GM21515 (cell line): Measurements from ENCODE around the gene TERB1.

ENCODE experiments used
- ATAC-seq: cut with Tn5 transposase; IDR thresholded peaks from one replicate; pipeline ENCODE4 v1.9.1; 2021; ENCODE audit not compliant: unreplicated experiment

TERB1 gene

DNA sequence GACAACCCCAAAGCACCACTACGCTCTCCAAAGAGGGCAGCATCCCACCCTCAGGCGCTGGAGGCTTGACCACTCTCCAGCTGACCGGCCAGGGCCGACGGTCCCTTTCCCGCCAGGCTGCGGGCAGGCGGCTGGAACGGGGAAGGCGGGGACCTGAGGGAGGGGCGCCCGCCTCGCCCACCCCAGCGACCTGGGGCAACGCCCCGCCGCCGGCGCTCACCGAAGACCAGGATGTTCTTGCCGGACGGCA lies 50.4 kb downstream of the TERB1 start:
- ATAC-seq = peak; percentile 5

DNA sequence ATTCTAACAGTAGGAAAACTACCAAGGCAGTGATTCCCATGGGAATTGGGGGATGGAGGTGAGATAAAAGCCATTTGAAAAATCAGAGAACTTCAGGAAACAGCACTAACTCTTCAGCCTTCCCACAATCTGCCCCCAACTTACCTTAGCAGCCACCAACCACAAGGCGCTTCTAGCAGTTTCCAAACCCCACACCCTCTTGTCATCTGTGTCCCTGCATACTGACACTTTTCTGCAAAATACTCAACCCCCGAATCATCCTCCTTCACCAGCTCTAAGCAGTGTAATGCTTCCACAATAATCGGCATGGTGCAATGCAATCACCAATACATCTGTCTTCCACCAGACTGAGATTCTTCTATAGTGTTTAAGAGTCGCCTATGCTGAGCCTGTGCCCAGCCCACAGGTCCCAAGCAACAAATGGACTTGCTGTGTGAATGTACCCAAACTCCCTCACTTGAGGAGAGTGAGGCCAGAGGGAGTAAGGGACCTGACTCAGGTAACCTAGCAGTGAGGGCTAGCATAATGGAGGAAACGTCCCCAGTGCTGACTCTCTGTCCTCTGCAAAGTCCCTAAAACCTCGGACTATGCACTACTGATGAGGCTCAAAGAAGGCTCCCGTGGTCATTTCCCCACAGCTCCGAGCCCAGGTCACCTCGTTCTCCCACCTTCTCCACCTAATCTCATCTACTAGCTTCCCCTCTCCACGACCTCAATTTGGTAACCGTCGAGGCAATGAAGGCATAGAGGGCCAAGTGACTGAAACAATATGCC lies 50.9 kb downstream of the TERB1 start:
- no peak for ATAC-seq

DNA sequence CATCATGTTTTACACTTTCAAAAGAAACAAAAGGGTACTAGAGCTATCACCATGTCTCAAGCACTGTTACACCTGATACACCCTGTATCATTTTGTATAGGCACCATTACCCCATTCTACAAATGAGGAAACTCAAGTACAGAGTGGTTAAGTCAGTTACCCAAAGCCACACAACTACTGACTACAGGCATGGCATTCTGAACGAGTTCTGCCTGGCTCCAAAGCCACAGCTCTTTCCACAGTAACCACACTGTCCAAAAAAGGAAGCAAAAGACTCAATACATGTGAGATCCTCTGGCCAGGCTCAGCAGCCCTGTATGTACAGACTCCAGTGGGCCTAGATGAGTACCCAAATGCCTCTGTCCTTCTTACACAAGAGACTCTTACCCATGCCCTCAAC lies 54.7 kb downstream of the TERB1 start:
- ATAC-seq = no peak

DNA sequence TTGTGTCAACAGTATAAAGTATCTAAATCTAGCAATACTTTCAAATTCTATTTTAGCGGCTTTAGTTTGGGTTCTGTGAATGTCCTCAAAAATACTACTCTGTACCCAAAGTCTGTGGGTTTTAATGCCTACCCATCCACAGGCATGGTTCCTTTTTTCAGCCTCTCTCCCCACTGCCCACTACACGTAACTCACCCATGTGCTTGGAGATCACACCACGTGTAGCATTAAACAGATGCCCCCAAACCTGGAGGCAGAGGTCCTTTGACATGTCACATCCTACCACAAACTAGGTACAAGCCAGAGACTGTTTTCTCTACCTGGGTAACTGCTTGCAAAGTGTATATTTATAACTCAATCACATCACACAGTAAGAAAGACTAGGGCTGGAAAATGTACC lies 55.3 kb downstream of the TERB1 start:
- no peak for ATAC-seq

DNA sequence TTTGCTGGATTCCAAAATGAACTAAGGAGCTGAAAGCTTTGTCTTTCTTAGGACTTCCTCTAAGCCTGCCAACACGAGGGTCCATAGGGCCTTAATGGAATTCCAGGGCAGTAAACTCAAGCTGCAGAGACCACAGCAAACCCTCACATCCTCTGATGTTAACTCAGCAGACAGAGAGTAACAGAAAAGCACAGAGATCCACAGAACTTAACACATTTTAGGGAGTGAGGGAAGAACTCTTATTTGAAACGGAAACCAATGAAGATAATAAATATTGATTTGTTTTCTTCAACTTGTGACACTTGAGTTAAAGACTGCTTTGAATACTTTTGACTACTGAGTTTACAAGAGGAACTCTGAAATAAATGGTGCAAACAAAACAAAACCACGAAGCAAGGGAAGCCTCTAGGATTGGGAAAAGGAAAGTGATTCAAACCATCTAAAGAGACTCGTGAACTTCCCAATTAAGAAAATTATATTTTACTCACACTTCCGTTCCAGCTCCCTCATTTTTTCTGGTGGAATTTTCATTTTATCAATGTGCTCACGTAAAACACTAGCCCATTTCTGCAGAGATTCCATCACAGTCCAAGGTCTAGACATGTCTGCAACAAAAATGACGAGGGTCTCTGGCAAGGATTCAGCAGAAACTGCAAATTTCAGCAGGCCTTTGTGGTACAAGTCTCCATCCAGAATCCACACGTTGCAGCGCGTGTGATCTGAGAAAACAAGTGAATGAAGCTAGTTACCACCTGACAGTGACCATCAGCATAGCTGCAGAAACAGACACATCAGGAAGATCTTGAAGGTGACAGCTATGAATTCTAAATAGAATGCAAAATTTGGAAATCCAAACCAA lies 59.2 kb downstream of the TERB1 start:
- no peak for ATAC-seq

DNA sequence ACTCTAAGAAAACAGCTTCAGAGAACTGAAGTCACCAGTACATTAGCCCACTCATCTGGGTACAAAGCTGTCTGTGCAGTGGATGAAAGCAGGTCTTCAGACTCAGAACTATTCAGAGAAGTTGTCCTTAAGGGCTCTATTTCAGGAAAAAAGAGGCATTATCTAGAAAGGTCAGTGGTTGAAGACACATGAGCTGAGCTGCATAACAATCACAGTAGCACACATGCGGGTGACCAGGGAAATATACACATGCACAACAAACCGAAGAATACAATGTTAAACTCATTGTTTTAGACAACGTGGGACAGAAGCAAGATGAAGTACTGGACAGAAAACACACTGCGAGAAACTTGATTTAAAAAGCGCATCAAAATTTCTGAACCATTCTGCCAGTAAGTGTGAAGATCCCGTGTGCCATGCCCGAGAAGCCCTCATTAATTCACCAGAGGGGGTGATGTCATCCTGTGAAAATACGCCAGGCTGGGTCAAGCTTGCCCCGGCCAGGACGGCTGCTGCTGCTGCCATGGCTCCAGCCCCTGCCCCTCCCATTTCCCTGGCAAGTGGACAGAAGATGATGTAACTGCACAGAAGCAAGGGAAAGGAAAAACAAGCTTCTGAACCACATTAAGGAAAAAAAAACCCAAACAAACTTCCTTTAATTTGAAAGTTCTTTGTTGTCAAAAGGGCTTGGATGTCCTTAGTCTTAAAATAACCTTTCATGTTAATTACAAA lies 60.0 kb downstream of the TERB1 start:
- no peak for ATAC-seq

DNA sequence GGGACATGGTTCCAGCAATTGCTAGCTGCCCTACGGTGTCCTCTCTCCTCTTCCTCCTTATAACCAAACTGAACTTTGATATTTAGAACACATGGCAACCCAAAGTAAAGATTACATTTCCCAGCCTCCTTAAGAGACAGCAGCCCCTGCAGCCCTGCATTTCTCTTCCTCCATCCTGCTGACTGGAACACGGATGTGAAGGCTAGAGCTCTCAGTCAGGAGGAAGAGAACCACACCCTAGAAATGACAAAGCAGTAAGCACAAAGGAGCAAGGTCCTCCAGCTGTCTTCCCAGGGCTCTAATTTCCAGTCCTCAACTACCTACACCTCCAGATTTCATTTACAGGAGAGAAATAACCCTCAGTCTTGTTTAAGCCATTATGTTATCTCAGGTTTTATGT lies 60.9 kb downstream of the TERB1 start:
- no peak for ATAC-seq

DNA sequence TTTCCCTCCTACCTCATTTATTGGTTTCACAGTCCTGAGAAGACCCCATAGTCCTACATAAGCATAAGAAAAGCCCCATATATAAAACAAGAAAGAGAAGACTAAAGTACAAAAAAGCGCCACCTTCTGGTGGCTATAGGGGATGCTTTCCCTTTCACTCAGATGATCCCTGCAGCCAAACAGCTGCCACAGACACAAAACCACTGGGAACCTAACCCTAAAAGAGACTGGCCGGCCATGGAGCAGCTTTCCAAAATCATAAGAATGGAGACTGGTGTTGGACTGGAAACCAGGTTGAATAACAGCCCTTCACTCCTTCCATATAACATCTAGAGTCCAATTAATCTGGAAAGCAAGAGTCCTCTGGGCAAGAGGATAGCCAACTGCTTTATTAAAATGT lies 61.4 kb downstream of the TERB1 start:
- ATAC-seq = no peak

DNA sequence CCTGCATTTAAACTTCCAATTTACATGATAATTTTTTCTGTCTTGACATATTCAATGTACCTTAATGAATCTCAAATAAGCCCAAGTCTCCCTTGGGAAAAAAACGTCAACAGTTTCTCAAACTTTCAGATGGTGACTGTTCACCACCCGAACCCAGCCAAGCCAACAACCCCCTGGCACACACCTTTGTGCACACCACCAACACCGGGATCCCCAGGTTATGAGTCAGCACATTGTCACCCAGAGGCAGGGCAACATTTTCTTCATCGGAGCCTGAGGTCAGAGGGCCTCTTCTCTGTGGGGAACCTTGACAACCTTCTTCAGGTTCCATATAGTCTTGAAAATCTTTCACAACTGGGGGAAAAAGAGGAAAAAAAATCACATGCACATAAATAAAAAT lies 65.5 kb downstream of the TERB1 start:
- no peak for ATAC-seq

DNA sequence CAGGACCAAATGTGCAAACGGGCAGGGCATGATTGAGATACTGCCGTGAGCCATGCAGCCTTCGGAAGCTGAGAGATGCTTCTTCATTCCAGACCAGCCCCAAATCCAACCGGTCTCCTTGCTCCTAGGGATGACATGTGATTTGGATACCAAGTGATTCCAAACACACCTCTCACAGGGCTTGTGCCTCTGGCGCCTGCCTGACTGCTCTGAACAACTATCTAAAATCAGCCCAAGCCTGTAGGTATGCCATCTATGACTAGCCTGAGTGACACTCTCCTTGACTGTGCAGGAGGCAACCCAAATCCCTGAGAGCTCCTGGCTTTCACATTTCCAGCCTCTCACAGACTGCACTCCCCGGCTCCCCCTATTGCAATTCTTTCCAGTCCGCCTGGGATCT lies 70.3 kb downstream of the TERB1 start:
- no peak for ATAC-seq

DNA sequence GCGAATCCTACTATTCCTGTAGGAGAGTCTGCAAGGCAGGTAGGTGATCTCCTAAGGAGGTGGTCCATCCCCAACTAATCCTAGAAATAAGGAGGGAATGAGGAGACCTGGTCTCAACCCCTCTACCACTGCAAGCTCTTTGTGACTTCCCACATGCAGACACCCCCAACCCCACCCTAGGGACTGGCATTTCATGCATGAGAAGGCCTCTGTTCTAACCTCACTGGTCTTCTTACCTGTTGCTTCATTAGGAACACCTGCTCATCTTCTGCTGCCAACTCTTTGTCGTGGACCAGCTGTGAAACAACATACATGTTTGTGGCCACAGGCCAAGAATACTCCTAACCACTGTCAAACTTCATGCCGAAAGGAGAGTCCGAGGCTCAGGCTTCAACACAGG lies 72.6 kb downstream of the TERB1 start:
- ATAC-seq = no peak

DNA sequence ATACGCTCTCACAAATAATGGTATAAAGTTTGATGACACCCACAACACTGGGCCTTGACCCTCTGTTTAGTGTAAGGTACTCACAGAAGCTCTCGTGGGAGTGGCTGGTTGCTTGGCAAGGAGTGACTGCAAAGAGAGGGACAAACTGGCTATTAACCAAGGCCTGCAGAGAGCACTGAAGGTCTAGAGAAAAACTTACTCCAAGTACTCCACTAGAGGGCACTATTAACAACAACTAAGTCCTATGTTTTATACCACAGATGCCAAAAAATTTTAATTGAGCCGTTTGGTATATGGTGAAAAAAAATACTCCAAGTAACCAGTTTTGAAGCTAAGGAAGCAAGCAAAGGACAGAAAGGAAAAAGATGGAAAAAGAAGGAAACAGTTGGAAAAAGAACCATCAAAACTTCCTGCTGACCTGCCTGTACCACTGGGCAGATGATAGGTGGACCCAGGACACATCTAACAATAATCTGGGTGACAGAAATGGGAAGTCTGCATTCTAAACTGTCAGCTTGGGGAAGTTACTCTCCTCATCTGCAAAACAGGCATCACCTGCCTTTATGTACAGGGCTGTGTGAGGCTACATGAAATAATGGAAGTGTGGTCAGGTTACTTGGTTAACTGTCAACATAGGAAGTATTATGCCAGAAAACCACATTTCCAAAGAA lies 73.1 kb downstream of the TERB1 start:
- ATAC-seq = no peak

DNA sequence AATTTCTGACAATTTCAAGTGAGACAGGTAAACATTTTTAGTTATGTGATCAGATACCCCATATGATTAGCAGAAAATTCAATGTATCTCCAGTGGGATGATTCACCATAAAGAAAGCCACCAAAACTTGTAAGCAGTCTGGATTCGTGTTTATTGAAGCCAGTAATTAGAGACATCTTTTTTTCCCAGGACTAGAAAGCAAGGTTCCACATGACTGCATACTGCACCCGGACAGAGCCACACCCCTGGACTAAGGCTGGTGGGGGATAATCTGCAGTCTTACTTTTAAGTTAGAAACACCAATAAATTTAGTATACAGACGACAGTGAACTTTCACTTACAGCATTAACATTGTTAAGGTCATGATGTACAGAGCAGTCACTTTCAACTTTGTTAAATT lies 80.6 kb downstream of the TERB1 start:
- ATAC-seq = no peak

DNA sequence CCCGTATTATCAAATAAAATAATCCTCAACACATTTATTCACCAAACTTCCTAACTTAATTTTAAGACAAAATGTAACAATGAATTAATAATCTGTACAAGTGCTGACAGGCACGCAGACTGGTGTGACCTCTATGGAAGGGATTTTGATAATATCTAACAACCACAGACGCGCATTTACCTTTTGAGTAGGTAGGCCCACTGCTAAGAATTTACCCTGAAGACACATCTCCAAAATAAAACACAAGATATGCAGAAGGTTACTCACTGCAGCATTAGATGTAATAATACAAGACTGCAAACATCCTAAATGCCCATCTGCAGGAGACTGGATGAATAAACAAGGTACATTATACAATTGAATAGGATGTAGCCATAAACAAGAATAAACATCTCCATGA lies 82.1 kb downstream of the TERB1 start:
- ATAC-seq = no peak

DNA sequence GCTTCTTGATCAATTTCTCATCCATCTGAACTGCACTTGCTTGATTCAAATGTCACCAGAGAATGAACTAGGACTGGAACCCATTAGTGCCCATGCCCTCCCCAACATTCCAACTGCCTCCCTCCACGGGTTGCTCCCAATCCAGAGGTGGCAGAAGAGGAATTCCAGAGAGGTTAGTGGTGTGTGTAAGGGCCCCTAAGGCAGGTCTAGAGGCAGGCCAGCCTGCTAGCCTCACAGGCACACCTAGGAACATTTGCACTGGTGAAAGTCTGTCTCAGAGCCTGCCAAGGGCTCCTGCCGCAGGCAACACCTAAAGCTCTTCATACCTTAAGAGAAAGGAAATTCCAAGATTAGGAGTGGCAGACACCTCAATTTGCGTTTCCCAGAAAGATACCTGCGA lies 83.6 kb downstream of the TERB1 start:
- no peak for ATAC-seq

DNA sequence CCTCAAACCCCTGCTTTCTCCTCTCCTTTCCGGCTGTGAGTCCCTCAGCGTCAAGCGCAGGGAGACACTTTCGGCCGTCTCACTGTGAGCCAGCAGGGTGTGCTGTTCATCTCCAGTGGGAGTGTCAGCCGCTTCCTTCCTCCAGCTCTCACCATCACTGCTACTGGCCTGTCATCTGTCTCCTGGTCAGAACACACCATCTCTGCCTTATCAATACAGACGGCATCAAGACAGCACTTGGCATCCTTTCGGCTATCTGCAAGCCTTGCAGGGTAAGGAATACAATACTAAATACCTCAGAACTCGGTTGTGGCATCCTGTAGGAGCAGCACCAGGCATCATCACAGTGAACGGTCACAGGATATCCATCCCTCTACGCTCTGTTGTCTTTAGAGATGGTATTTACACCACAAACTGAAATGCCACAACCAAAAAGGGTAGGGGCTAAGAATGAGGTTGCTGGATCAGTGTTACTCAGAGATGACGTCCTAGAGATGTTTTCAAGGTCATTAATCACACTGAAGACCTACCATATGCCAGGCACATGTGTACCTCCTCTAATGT lies 84.2 kb downstream of the TERB1 start:
- ATAC-seq = no peak

DNA sequence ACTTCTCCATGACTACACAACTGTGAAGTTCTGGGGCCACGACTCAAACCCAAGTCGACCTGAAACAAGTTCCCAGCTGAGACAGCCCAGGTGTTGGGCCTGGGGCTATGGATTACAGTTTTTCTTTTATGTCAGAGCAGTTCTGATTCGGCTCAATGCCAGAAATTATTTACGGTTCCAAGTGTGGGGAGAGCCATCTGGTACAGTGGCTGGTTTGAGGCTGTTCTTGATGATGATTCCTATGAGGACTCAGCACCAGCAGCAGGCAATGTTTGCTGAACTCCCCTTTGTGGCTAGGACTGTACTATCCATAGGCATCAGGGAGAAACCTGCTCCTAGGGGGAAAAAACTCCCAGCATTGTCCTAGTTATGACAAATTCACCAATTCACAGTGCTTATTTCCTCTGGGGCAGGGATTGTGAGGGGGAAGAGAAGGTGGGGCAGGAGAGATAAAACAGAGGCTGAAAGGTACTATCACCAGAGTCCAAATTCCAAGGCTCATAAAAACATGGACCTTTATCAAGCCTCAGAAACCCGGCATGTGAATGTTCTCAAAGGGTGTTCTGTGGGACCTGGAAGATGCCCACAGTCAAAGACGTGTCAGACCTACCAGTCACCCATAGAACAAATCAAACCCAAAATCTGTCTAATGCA lies 86.6 kb downstream of the TERB1 start:
- no peak for ATAC-seq

DNA sequence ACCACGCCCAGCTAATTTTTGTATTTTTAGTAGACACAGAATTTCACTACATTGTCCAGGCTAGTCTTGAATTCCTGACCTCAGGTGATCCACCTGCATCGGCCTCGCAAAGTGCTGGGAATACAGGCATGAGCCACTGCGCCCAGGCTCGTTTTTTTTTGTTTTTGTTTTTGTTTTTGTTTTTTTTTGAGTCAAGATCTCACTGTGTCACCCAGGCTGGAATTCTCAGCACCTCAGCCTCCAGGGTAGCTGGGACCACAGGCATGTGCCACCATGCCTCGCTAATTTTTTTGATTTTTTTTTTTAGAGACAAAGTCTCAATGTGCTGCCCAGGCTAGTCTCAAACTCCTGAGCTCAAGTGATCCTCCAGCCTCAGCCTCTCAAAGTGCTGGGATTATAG lies 87.3 kb downstream of the TERB1 start:
- no peak for ATAC-seq

DNA sequence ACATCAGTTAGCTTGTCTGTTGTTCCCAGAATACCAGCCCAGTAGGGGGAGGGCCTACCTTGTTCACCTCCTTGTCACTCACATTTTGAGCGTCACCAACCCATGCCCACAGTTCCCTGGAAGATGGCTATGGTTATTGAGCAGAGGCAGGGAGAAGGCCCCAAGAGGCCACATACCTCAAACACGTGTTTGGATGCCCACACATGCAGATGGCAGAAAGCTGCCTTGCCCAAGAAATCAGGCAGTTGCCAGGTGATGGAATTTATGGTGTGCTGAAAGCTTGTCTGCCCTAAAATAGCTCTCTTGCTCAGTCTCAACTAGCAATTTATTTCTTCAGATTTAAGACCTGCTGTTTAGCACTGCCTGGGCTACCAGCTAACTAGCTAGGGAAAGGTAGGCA lies 88.3 kb downstream of the TERB1 start:
- no peak for ATAC-seq

DNA sequence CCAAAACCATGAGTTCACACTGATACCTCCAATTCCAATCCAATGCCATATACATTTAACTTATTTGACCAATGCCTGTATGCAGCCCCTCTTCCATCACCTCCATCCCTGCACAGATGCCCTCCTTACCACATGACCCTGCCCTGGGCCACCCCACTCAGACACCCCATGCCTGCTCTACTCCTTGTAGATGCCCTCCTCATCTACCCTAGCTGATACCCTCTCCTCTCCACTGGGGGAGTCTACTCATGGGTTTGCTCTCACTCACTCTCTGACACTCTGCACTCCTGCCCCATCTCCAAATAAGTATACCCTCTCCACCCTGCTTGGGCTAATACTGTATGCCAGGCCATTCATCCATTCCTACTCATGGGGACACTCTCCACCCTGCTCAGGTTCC lies 88.9 kb downstream of the TERB1 start:
- ATAC-seq = no peak

DNA sequence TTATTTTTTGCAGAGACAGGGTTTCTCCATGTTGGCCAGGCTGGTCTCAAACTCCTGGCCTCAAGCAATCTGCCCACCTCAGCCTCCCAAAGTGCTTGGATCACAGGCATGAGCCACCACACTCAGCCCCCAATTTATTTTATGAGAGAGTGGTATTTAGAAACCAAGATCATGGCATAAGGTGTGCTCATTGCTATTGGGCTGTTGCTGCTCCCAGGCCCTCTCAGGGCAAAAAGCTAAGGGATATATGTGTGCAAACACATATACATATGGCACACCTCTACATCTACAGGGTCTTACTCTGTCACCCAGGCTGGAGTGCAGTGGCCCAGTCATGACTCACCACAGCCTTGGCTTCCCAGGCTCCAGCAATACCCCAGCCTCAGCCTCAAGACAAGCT lies 89.8 kb downstream of the TERB1 start:
- ATAC-seq = no peak
